LHCN-M2 (cell line): ENCODE measurements around the gene FCAR. TPM values are rescaled to one million over a fixed set of nuclear protein-coding genes. Genes with fewer than 3 reads are reported as not detected.
"Not testable (repeated sequence)": the region's sequence is repeated elsewhere in the genome, so short reads cannot be mapped to it uniquely, and the experiment has no call there.

Source experiments
- DNase-seq: peaks from one replicate; pipeline ENCODE4 v3.0.0-alpha.2; 2012; ENCODE audit warnings: low read depth
- total RNA-seq: library from RNA; depleted of rRNA; stranded (reverse); fragments of >200 nt; gene quantifications from 2 replicates; pipeline ENCODE4 v1.2.3, GENCODE V29; 2014

FCAR gene
- total RNA-seq, 1 experiment from 2014 or later = not detected

GRCh38 chr19:54894106-54894505 lies 20.1 kb downstream of the FCAR start:
- not testable (repeated sequence) for DNase-seq

- DNase-seq = no peak
Measured at GRCh38 chr19:54896036-54896435, 22.0 kb downstream of the FCAR start.

DNA sequence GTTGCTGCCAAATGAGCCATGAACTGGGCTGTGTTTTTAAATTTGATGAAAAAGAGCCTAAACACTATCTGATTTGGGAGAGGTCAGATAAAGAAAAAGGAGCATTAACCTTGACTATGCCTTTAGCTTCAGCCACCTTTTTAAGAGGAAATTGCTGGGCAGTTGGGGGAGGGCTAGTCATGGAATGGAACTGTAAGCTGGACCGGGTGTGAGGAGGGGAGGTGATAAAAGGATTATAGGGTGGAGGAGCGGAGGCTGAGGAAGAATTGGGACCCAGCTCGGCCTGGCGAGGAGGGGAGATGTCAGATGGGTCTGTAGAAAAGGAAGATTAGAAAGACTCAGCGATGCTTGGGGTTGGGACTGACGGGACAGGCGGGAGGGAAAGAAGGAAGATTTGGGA lies 24.6 kb downstream of the FCAR start:
- not testable (repeated sequence) for DNase-seq

- not testable (repeated sequence) for DNase-seq
Measured at GRCh38 chr19:54899646-54900045, 25.6 kb downstream of the FCAR start.

- DNase-seq = not testable (repeated sequence)
Measured at GRCh38 chr19:54901153-54901552, 27.1 kb downstream of the FCAR start.

DNA sequence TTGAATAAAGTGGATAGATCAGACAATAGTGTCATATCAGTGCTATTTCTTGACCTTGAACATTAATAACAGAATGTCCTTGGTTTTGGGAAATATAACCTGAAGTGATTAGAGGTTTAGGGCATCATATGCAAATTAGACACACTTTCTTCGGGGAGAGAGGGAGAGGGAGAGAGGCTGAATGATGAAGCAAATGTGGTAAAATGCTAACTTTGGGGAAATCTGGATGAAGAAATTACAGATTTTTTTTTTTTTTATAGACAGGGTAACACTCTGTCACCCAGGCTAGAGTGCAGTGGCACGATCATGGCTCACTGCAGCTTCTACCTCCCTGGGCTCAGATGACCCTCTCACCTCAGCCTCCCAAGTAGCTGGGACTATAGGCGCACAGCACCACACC lies 28.0 kb downstream of the FCAR start:
- DNase-seq = no peak

GRCh38 chr19:54903303-54903702 lies 29.3 kb downstream of the FCAR start:
- DNase-seq = no peak

- DNase-seq = not testable (repeated sequence)
Measured at GRCh38 chr19:54904261-54904660, 30.2 kb downstream of the FCAR start.

- DNase-seq = no peak
Measured at GRCh38 chr19:54905421-54905802, 31.4 kb downstream of the FCAR start.

- no peak for DNase-seq
Measured at GRCh38 chr19:54905803-54906511, 31.9 kb downstream of the FCAR start, which contains the start of gene NCR1. Gene NCR1 (plus strand): TSS chr19:54906148. CDS start chr19:54906188, 40 bp downstream.

- no peak for DNase-seq
Measured at GRCh38 chr19:54906819-54907218, 32.8 kb downstream of the FCAR start.

GRCh38 chr19:54907899-54908298 lies 33.9 kb downstream of the FCAR start:
- DNase-seq = not testable (repeated sequence)

- DNase-seq = no peak
Measured at GRCh38 chr19:54916822-54917221, 42.8 kb downstream of the FCAR start.

GRCh38 chr19:54918499-54918898 lies 44.5 kb downstream of the FCAR start:
- DNase-seq = no peak

- not testable (repeated sequence) for DNase-seq
Measured at GRCh38 chr19:54919646-54920563, 45.9 kb downstream of the FCAR start.

GRCh38 chr19:54921082-54921481 lies 47.0 kb downstream of the FCAR start:
- no peak for DNase-seq

DNA sequence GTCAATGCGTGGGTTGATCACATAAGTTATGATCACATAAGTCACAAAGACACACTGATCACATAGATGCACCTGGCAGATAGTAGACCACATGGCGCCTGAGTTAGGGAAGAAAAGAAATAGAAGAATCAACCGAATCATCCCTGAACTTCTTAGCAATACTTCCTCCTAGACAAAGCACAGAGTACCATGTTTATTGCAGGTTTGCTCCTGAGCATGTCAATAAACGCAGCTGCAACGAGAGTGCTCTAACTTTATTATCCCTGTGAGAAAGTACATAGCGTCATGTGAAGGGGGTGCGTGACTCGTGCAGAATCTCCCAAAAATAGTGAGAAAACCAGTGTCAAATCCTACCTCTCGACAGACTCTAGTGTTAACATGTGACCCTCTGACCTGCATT lies 49.2 kb downstream of the FCAR start:
- no peak for DNase-seq

- DNase-seq = no peak
Measured at GRCh38 chr19:54928299-54928698, 54.3 kb downstream of the FCAR start.

- DNase-seq = no peak
Measured at GRCh38 chr19:54937926-54938325, 63.9 kb downstream of the FCAR start.

DNA sequence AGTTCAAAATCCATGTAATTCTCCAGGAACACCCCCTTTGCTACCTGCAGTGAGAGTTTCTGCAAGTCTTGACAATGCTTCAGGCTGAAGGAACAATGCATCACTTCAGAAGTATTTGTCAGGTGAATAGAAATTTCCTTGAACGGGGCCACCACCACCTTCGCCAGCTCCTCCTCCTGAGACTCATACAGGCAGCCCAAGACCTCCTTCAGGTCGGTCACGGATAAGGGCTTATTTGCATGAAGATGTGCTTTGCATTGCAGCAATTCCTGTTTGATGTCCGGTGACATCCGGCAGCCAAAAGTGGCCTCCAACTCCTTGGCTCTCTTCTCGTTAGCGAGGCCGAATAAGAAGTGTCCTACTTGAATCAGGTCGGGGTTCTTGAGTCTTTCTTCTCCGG lies 64.9 kb downstream of the FCAR start:
- DNase-seq = no peak

- DNase-seq = not testable (repeated sequence)
Measured at GRCh38 chr19:54939538-54939937, 65.5 kb downstream of the FCAR start.
